Muscle layer of duodenum (tissue), 2 donors: Measurements from ENCODE around the gene CNN3.

Experiments
- H3K27ac ChIP-seq: one replicate; pipeline ENCODE4 v1.7.0; 2013; ENCODE audit warnings: mild to moderate bottlenecking, low read length
- H3K27me3 ChIP-seq: one replicate; pipeline ENCODE4 v1.7.0; 2013; ENCODE audit warnings: low read depth, mild to moderate bottlenecking, control low read depth, low read length
- H3K36me3 ChIP-seq, 2 donors: one replicate each; pipeline ENCODE4 v1.7.0; 2013; ENCODE audit warnings: low read length in 2 of 2, control low read depth in 1 of 2, mild to moderate bottlenecking in 1 of 2; ENCODE audit not compliant: insufficient read depth in 2 of 2, control insufficient read depth in 1 of 2
- H3K4me1 ChIP-seq, 2 donors: one replicate each; pipeline ENCODE4 v1.7.0; 2013; ENCODE audit warnings: low read length in 2 of 2, mild to moderate bottlenecking in 2 of 2, control low read depth in 1 of 2, moderate library complexity in 1 of 2; ENCODE audit not compliant: insufficient read depth in 2 of 2, control insufficient read depth in 1 of 2
- H3K4me3 ChIP-seq, 2 donors: one replicate each; pipeline ENCODE4 v1.7.0; 2013; ENCODE audit warnings: low read length in 2 of 2, low read depth in 1 of 2, mild to moderate bottlenecking in 1 of 2
- H3K9me3 ChIP-seq, 2 donors: one replicate each; pipeline ENCODE4 v1.7.0; 2013; ENCODE audit warnings: low read length in 2 of 2, control low read depth in 1 of 2, mild to moderate bottlenecking in 1 of 2; ENCODE audit not compliant: control insufficient read depth in 1 of 2
- donor health status: healthy.

The CNN3 gene

GRCh38 chr1:94929351-94930217, 2.7 kb upstream of the CNN3 start:
- Histone ChIP-seq H3K36me3 (peaks cover 0 to 24% of the 10 kb centered on the region in 2 donors), H3K4me3 (peak overlapping the region; percentile 71 to 82), H3K27ac (peak overlapping the region; percentile 93), H3K9me3 (no peaks in the 10 kb centered on the region), H3K4me1 (peaks cover 4 to 17% of the 10 kb centered on the region in 2 donors), H3K27me3 (peaks cover 5% of the 10 kb centered on the region)

DNA sequence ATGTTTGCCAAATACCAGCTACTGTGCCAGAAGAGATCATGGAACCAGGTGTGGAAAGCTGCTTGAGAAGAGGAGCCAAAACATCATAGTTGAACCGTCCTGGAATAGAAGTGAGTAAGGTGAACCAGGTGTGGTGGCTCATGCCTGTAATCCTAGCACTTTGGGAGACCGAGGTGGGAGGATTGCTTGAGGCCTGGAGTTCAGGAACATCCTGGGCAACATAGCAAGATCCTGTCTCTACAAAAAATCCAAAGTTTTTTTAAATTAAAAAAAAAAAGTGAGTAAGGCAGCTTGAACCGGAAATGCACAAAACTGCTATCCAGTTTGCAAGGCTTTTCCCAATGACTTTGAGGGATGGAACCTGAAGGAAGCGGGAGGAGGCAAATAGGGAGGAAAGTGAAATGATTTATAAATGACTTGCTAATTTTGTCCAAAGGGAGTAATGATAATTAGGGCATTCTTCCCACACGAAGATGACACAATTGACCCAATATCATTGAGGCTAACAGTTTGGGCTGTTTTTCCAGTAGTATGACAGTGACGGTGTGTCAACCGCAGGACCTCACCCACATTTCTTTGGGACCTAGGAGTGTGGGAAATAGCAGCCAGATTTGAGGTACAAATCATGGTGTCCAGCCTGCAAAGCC, 1.5 kb upstream of the CNN3 start:
- H3K4me1 ChIP-seq, result peaks cover 4 to 24% of the 10 kb centered on the region in 2 donors
- H3K27me3 ChIP-seq, result peaks cover 5% of the 10 kb centered on the region
- H3K4me3 ChIP-seq, result peak overlapping the region; percentile 71 to 82
- H3K9me3 ChIP-seq, result no peaks in the 10 kb centered on the region
- peaks cover 0 to 18% of the 10 kb centered on the region in 2 donors for H3K36me3 ChIP-seq
- H3K27ac ChIP-seq, result peak overlapping the region; percentile 93

DNA sequence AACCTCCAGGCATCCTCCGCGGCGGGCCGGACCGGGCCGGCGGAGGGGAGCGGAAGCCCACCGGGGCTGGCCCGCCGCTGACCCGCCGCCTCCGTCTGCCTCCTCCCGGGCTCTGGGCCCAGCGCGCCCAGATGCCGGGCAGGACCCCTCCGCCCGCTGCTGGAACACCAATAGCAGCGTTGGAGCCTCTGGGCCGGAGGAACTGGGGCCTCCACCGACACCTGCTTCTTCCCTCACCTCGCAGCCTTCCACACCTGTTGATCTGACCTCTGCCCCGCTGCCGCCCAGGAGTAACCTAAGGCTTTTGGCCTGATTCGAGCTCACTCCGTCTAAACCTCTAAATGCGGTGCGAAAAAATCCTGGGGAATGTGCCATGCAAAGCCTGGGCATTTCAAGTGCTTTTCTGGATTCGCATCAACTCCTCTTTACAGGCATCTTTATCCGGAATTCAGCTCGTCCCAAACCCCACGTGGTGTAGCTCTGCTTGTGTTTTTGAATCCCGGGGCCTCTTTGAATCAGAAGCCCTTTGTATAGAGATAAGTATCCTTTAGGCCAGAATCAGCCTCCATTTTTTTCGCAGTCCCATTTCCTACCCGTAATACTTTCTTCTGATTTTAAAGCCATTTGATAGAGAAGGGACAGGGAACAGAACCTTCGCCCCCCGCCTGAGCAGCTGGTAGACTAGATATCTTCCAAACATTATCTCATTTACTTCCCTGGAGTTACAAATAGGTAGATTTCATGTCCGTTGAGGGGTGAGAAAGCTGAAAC, 680 bp upstream of the CNN3 start:
- H3K4me1 ChIP-seq, result peaks cover 4 to 24% of the 10 kb centered on the region in 2 donors
- peak overlapping the region; percentile 93 for H3K27ac ChIP-seq
- peaks cover 5% of the 10 kb centered on the region for H3K27me3 ChIP-seq
- no peaks in the 10 kb centered on the region for H3K9me3 ChIP-seq
- H3K4me3 ChIP-seq, result peak overlapping the region; percentile 71 to 82
- H3K36me3 ChIP-seq, result peaks cover 0 to 11% of the 10 kb centered on the region in 2 donors

DNA sequence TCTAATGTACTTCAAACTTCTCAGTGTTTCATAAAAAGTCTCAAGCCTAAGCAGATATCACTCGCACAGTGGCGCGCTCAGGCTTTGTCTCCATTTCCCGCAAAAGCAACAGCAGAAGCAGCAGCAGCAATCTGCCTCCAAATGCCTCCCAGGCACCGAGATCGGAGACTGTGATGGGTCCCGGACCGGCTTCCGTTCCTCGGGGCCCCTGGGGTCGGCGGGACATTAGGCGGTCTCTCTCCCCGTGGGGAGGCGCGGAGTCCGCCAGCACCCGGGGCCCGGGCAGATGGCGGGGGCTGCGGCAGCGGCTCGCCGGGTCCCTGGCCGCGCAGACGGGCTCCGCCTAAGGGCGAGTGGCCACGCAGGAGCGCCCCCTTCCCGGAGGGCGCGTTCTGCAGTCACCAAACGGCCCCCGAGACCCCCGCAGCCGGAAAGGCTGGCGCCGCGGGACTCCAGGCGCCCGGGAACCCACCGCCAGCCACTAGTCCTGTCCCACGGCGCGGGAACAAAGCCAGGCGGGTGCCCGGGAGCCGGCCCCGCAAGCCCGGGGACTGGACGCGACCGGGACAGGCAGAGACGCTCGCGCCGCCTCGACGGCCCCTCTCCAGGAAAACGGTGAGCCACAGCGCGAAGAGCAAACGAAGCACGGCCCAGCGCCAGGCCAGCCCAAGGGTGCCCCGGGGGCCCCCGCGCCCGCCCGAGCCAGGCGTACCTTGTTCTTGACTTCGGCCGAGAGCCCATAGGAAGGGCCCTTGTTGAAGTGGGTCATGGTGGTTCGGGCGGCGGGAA, 590 bp downstream of the CNN3 start:
- Histone ChIP-seq H3K9me3 (no peaks in the 10 kb centered on the region), H3K27me3 (peaks cover 5% of the 10 kb centered on the region), H3K4me3 (peak overlapping the region; percentile 82 to 96), H3K4me1 (peaks cover 6 to 30% of the 10 kb centered on the region in 2 donors), H3K27ac (peak overlapping the region; percentile 99), H3K36me3 (peaks cover 0 to 11% of the 10 kb centered on the region in 2 donors)

DNA sequence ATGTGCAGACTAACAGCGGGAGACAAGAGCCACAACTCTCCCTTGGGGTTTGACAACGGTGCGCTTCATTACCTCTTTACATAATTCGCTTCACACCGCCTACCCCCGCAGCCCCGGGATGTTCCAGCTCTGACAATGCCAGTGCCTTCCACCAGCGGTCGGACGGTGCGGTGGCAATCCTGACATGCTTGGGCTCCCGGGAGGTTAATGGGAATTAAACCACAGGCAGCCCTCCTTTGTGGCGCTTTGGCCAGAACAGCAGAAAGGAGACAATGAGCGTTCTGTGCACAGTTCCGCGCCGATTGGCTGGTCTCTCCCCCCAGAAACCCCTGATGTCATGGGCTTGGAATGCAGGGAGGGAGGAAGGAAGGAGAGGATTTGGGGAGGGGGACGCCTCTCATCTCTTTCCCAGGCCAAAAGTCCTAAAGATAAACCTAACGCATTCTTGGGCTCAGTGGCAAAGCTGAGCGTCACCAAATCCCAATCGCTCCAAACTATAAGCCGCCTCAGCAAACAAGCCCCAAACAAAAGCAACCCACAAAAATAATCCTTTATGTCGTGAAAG, 1.3 kb downstream of the CNN3 start:
- Histone ChIP-seq H3K36me3 (peaks cover 0 to 11% of the 10 kb centered on the region in 2 donors), H3K9me3 (no peaks in the 10 kb centered on the region), H3K27ac (peak overlapping the region; percentile 99), H3K4me3 (peak overlapping the region; percentile 82 to 96), H3K4me1 (peaks cover 4 to 37% of the 10 kb centered on the region in 2 donors), H3K27me3 (peaks cover 5% of the 10 kb centered on the region)

- H3K4me3 ChIP-seq, result peak overlapping the region; percentile 82 to 96
- peak overlapping the region; percentile 99 for H3K27ac ChIP-seq
- peaks cover 4 to 38% of the 10 kb centered on the region in 2 donors for H3K4me1 ChIP-seq
- no peaks in the 10 kb centered on the region for H3K9me3 ChIP-seq
- peaks cover 0 to 11% of the 10 kb centered on the region in 2 donors for H3K36me3 ChIP-seq
- peaks cover 5% of the 10 kb centered on the region for H3K27me3 ChIP-seq
Observed at GRCh38 chr1:94925004-94925403, 1.9 kb downstream of the CNN3 start.

DNA sequence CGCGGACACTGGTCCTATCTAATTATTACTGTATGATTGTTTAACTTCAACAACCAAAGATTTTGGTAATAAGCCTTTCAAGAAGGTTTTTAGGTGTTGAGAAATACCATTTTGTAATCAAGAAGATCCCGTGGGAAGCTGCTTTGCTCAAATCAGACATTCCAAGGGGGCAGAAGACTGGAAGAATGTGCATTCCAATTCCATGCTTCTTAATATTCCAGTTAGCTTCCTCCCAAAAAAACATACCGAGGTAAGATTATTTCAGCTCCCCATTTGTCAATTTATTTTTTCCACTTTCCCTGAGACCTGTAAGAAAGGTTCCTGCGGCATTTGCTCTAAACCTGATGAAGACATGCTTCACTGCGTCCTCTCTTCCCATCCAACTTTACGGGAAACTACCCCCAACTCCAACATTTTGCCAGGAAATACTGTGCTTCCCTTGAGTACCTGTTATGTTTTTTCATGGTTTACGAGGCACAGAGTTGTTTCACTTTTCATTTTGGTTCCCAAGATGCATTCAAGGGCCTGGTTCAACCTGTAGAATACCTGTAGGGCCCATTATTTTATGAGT, 4.1 kb downstream of the CNN3 start:
- peaks cover 0 to 11% of the 10 kb centered on the region in 2 donors for H3K36me3 ChIP-seq
- peak overlapping the region; percentile 35 to 53 for H3K4me3 ChIP-seq
- H3K27ac ChIP-seq, result peak overlapping the region; percentile 99
- H3K4me1 ChIP-seq, result peaks cover 4 to 45% of the 10 kb centered on the region in 2 donors
- H3K9me3 ChIP-seq, result no peaks in the 10 kb centered on the region
- H3K27me3 ChIP-seq, result peaks cover 5% of the 10 kb centered on the region

- Histone ChIP-seq H3K4me3 (peak overlapping the region in 1 of 2 donors; percentile 53), H3K27ac (peak overlapping the region; percentile 99), H3K27me3 (peaks cover 5% of the 10 kb centered on the region)
Observed at GRCh38 chr1:94921977-94922376, 4.9 kb downstream of the CNN3 start.

GRCh38 chr1:94920061-94920460, 6.8 kb downstream of the CNN3 start:
- Histone ChIP-seq H3K27ac (peak overlapping the region; percentile 5), H3K4me1 (peaks cover 4 to 51% of the 10 kb centered on the region in 2 donors), H3K9me3 (no peaks in the 10 kb centered on the region), H3K27me3 (peaks cover 3% of the 10 kb centered on the region), H3K4me3 (peak overlapping the region in 1 of 2 donors; percentile 44), H3K36me3 (no peaks in the 10 kb centered on the region)

More at GRCh38 chr1:94921977-94922376, 4.9 kb downstream of the CNN3 start:
- H3K4me1 ChIP-seq, result peaks cover 4 to 51% of the 10 kb centered on the region in 2 donors
- no peaks in the 10 kb centered on the region for H3K9me3 ChIP-seq
- H3K36me3 ChIP-seq, result peaks cover 0 to 11% of the 10 kb centered on the region in 2 donors
